IMR-90 (cell line): ENCODE measurements around the gene SERPINB1. TPM values are rescaled to one million over a fixed set of nuclear protein-coding genes. Genes with fewer than 3 reads are reported as not detected.

ENCODE experiments used
- ATAC-seq: fragments of 200-7000 bp; cut with Tn5 transposase; 2 replicates; pipeline ENCODE4 v1.9.1; 2020; ENCODE audit warnings: low read depth, mild to moderate bottlenecking, moderate library complexity
- BruUV-seq: library from RNA; stranded (reverse); fragments of 400-500 nt; replicated peaks from 2 replicates; lab custom pipeline; 2021; lab: Mats Ljungman, UMichigan
- CTCF ChIA-PET: fragments of 300-600 bp; formaldehyde crosslinking; extraction: SDS; loops from one replicate; lab custom pipeline; 2021; ENCODE audit warnings: antibody characterized with exemption; lab: Yijun Ruan, JAX
- POLR2A ChIA-PET: fragments of 300-600 bp; sonication (Branson Sonifier 250); formaldehyde crosslinking; loops from one replicate; lab custom pipeline; 2022; ENCODE audit warnings: antibody characterized with exemption; ENCODE audit not compliant: unreplicated experiment; lab: Charles Lee
- DNase-seq: peaks from one replicate; pipeline ENCODE4 v3.0.0; 2013
- H2AFZ ChIP-seq: replicated peaks from 2 replicates; pipeline ENCODE3; 2013; ENCODE audit warnings: low read length, mild to moderate bottlenecking; ENCODE audit not compliant: poor library complexity
- H2AK5ac ChIP-seq: 2 replicates; pipeline ENCODE4 v1.6.1; 2013; ENCODE audit warnings: low read depth, low read length, inconsistent platforms
- H2AK9ac ChIP-seq: replicated peaks from 2 replicates; pipeline ENCODE3; 2013; ENCODE audit warnings: mild to moderate bottlenecking, low read depth, low read length, moderate library complexity; ENCODE audit not compliant: poor library complexity
- H2BK120ac ChIP-seq: 2 replicates; pipeline ENCODE4 v1.6.1; 2013; ENCODE audit warnings: low read depth, low read length, inconsistent platforms
- H2BK15ac ChIP-seq: 3 replicates; pipeline ENCODE4 v1.6.1; 2013; ENCODE audit warnings: low read depth, low read length, inconsistent platforms
- H2BK20ac ChIP-seq: 2 replicates; pipeline ENCODE4 v1.6.1; 2013; ENCODE audit warnings: low read depth, mild to moderate bottlenecking, inconsistent platforms, low read length, moderate library complexity
- H2BK5ac ChIP-seq: 2 replicates; pipeline ENCODE4 v1.6.1; 2013; ENCODE audit warnings: mild to moderate bottlenecking, low read depth, low read length, inconsistent platforms; ENCODE audit not compliant: poor library complexity, severe bottlenecking
- H3K14ac ChIP-seq: replicated peaks from 2 replicates; pipeline ENCODE4 v1.6.1; 2013; ENCODE audit warnings: low read depth, low read length, inconsistent platforms
- H3K18ac ChIP-seq: 2 replicates; pipeline ENCODE4 v1.6.1; 2013; ENCODE audit warnings: low read depth, low read length, control low read depth
- H3K23ac ChIP-seq: 2 replicates; pipeline ENCODE4 v1.6.1; 2013; ENCODE audit warnings: low read depth, low read length, inconsistent platforms
- H3K27ac ChIP-seq: 2 replicates; pipeline ENCODE4 v1.5.1; 2013; ENCODE audit warnings: mild to moderate bottlenecking, control low read depth, low read length; ENCODE audit not compliant: insufficient read depth
- H3K27me3 ChIP-seq: 2 replicates; pipeline ENCODE4 v1.6.1; 2013; ENCODE audit warnings: low read length; ENCODE audit not compliant: control insufficient read depth, insufficient read depth
- H3K36me3 ChIP-seq: 2 replicates; pipeline ENCODE4 v1.6.1; 2013; ENCODE audit warnings: low read length, mixed read lengths; ENCODE audit not compliant: control insufficient read depth, insufficient read depth
- H3K4ac ChIP-seq: 2 replicates; pipeline ENCODE4 v1.6.1; 2013; ENCODE audit warnings: low read depth, low read length, inconsistent platforms
- H3K4me1 ChIP-seq: 2 replicates; pipeline ENCODE4 v1.6.1; 2013; ENCODE audit warnings: low read length, mixed read lengths; ENCODE audit not compliant: control insufficient read depth, insufficient read depth
- H3K4me2 ChIP-seq: 2 replicates; pipeline ENCODE4 v1.6.1; 2013; ENCODE audit warnings: low read depth, mild to moderate bottlenecking, control low read depth, low read length, moderate library complexity
- H3K4me3 ChIP-seq: 2 replicates; pipeline ENCODE4 v1.5.1; 2013; ENCODE audit warnings: low read depth, mild to moderate bottlenecking, control low read depth, low read length, moderate library complexity; ENCODE audit not compliant: insufficient read depth
- H3K56ac ChIP-seq: 2 replicates; pipeline ENCODE4 v1.6.1; 2013; ENCODE audit warnings: low read length, inconsistent platforms; ENCODE audit not compliant: insufficient read depth; ENCODE audit errors: extremely low read depth
- H3K79me1 ChIP-seq, 2 experiments: 2 replicates each; pipeline ENCODE4 v1.6.1; 2013; ENCODE audit warnings: low read length in 2 of 2, inconsistent platforms in 1 of 2, low read depth in 1 of 2
- H3K9ac ChIP-seq: 2 replicates; pipeline ENCODE4 v1.6.1; 2013; ENCODE audit warnings: low read depth, low read length, control low read depth
- H3K9me1 ChIP-seq: 2 replicates; pipeline ENCODE4 v1.6.1; 2013; ENCODE audit warnings: low read length, inconsistent platforms; ENCODE audit not compliant: insufficient read depth
- H3K9me3 ChIP-seq: 2 replicates; pipeline ENCODE4 v1.6.1; 2013; ENCODE audit warnings: low read length; ENCODE audit not compliant: control insufficient read depth, insufficient read depth
- H4K20me1 ChIP-seq: 2 replicates; pipeline ENCODE4 v1.6.1; 2013; ENCODE audit warnings: low read length, inconsistent platforms; ENCODE audit not compliant: insufficient read depth
- H4K5ac ChIP-seq: 2 replicates; pipeline ENCODE4 v1.6.1; 2013; ENCODE audit warnings: mild to moderate bottlenecking, low read depth, low read length, control low read depth
- H4K8ac ChIP-seq, 2 experiments: 2 replicates each; pipeline ENCODE4 v1.6.1; 2013; ENCODE audit warnings: low read depth in 2 of 2, low read length in 2 of 2, control low read depth in 1 of 2, inconsistent platforms in 1 of 2
- H4K91ac ChIP-seq: 2 replicates; pipeline ENCODE4 v1.6.1; 2013; ENCODE audit warnings: low read depth, low read length, inconsistent platforms; ENCODE audit not compliant: insufficient read depth
- BHLHE40 ChIP-seq: fragments of 150-350 bp; IDR thresholded peaks from 2 replicates; pipeline ENCODE4 v1.6.1; 2016; ENCODE audit warnings: mild to moderate bottlenecking, low read depth, low read length
- CEBPB ChIP-seq: IDR thresholded peaks from 2 replicates; pipeline ENCODE4 v1.6.1; 2012; ENCODE audit warnings: low read depth, low read length, improper control_type of control experiment
- CHD1 ChIP-seq: IDR thresholded peaks from 2 replicates; pipeline ENCODE4 v1.6.1; 2012; ENCODE audit warnings: low read depth, low read length, improper control_type of control experiment
- CTCF ChIP-seq: conservative IDR thresholded peaks from 2 replicates; pipeline ENCODE4 v1.5.1; 2012; ENCODE audit warnings: mild to moderate bottlenecking, low read depth, low read length, improper control_type of control experiment
- FOS ChIP-seq: fragments of 150-350 bp; IDR thresholded peaks from 2 replicates; pipeline ENCODE4 v1.6.1; 2016; ENCODE audit warnings: low read depth, low read length
- MAZ ChIP-seq: IDR thresholded peaks from 2 replicates; pipeline ENCODE4 v1.6.1; 2012; ENCODE audit warnings: low read depth, mild to moderate bottlenecking, low read length, improper control_type of control experiment, moderate library complexity, borderline replicate concordance
- MXI1 ChIP-seq: IDR thresholded peaks from 2 replicates; pipeline ENCODE4 v1.6.1; 2012; ENCODE audit warnings: low read depth, mild to moderate bottlenecking, low read length, moderate library complexity, borderline replicate concordance
- NFE2L2 ChIP-seq: fragments of 150-350 bp; IDR thresholded peaks from 2 replicates; pipeline ENCODE4 v1.6.1; 2016; ENCODE audit warnings: low read depth, mild to moderate bottlenecking, low read length
- POLR2A ChIP-seq: IDR thresholded peaks from 2 replicates; pipeline ENCODE4 v1.6.1; 2012; ENCODE audit warnings: mild to moderate bottlenecking, low read depth, low read length
- RAD21 ChIP-seq: IDR thresholded peaks from 2 replicates; pipeline ENCODE4 v1.6.1; 2012; ENCODE audit warnings: low read length, improper control_type of control experiment
- RCOR1 ChIP-seq: IDR thresholded peaks from 2 replicates; pipeline ENCODE4 v1.6.1; 2012; ENCODE audit warnings: mild to moderate bottlenecking, low read length, improper control_type of control experiment; ENCODE audit not compliant: insufficient replicate concordance
- SMC3 ChIP-seq: fragments of 150-350 bp; IDR thresholded peaks from 2 replicates; pipeline ENCODE4 v1.6.1; 2016; ENCODE audit warnings: low read depth, mild to moderate bottlenecking, antibody characterized with exemption, low read length, moderate library complexity
- USF2 ChIP-seq: fragments of 150-350 bp; IDR thresholded peaks from 2 replicates; pipeline ENCODE4 v1.6.1; 2017; ENCODE audit warnings: mild to moderate bottlenecking, antibody characterized with exemption, low read length, low read depth
- WGBS, 2 experiments: methylation state at CpG; one replicate each; pipeline versions ENCODE4 v1.1.5 to v1.1.7; 2013; ENCODE audit warnings: missing lambda C conversion rate in 2 of 2; ENCODE audit not compliant: insufficient read length in 1 of 2; ENCODE audit errors: extremely low coverage in 2 of 2; 5-methylcytosine and 5-hydroxymethylcytosine counted together
- dilution Hi-C: fragments of 300-500 bp; cut with HindIII; formaldehyde crosslinking; loops from one replicate; pipeline ENCODE4 v1.14.3; 2018; ENCODE audit warnings: low sequenced_read_pairs; ENCODE audit not compliant: unreplicated experiment
- in situ Hi-C: fragments of 300-500 bp; cut with MboI; formaldehyde crosslinking; loops from 3 replicates; pipeline ENCODE4 v1.14.3; 2019; ENCODE audit warnings: low sequenced_read_pairs, inconsistent platforms, mixed read lengths
- intact Hi-C: fragments of 100-400 bp; cut with micrococcal nuclease; formaldehyde crosslinking; loops from 2 replicates; pipeline ENCODE4 v1.10.0; 2022
- polyA plus RNA-seq, 3 experiments: library from polyadenylated mRNA; depleted of rRNA; stranded (reverse); fragments of >200 nt; gene quantifications; 2 replicates each; pipeline ENCODE4 v1.2.3, GENCODE V29; 2012; ENCODE audit warnings: low replicate concordance in 1 of 3
- total RNA-seq: library from RNA; depleted of rRNA; stranded (reverse); fragments of >200 nt; gene quantifications from 2 replicates; pipeline ENCODE4 v1.2.3, GENCODE V29; 2012

The SERPINB1 gene
- total and polyA plus RNA-seq, 2 of the 4 experiments (the other 2 are of a cell fraction) = 6.1 to 9.1 TPM

- ChIA-PET CTCF (no interaction called here), POLR2A (no interaction called here)
- Histone ChIP-seq H3K27ac (no peak overlapping the region), H3K56ac (no peak overlapping the region), H2AK5ac (peak overlapping the region; percentile 28; the same call in 1 of the 2 replicates), H3K36me3 (no peaks in the 10 kb centered on the region), H3K23ac (no peak overlapping the region), H3K14ac (no peak overlapping the region), H2BK20ac (no peak overlapping the region), H3K4ac (no peak overlapping the region), H3K9me3 (no peaks in the 10 kb centered on the region), H3K4me3 (no peak overlapping the region), H4K20me1 (no peaks in the 10 kb centered on the region), H2BK5ac (no peak overlapping the region), H3K4me1 (0 out of 2 replicates have a peak, but pooled peaks cover 3% of the 10 kb centered on the region), H3K9ac (no peak overlapping the region), H3K9me1 (peaks cover 24% of the 10 kb centered on the region), H4K91ac (no peak overlapping the region), H4K8ac (no peak overlapping the region), H3K4me2 (no peak overlapping the region), H3K79me1 (peaks cover 8 to 29% of the 10 kb centered on the region in 2 experiments; a peak in 2 of 4 replicates), H2BK120ac (no peak overlapping the region), H2AK9ac (no peak overlapping the region), H2AFZ (no peak overlapping the region), H2BK15ac (no peak overlapping the region; the same call in 2 of the 3 replicates), H4K5ac (no peak overlapping the region), H3K27me3 (no peaks in the 10 kb centered on the region), H3K18ac (no peak overlapping the region)
- DNase-seq (no peak), ATAC-seq (no peak)
- intact Hi-C loops (no loop called here), dilution Hi-C loops (no loop called here), in situ Hi-C loops (no loop called here)
- BruUV-seq = no TSS peak
- 96% methylated on average over 6 of the region's 14 CpGs; no CpG with 5 or more reads in 1 of the 2 experiments for WGBS, 2 experiments
- TF ChIP-seq RCOR1 = no peak
- TF ChIP-seq CEBPB = no peak
- no peak for TF ChIP-seq CHD1
- TF ChIP-seq RAD21 = no peak
- no peak for TF ChIP-seq NFE2L2
- no peak for TF ChIP-seq CTCF
- TF ChIP-seq MAZ = no peak
- no peak for TF ChIP-seq MXI1
- no peak for TF ChIP-seq POLR2A
- TF ChIP-seq FOS = no peak
- TF ChIP-seq SMC3 = no peak
- no peak for TF ChIP-seq USF2
- TF ChIP-seq BHLHE40 = no peak
These were observed 40.9 kb downstream of the SERPINB1 start for GRCh38 chr6:2800552-2801316.
